GM12892 (cell line): ENCODE results near the gene CFB.

Experiments used
- POLR2A ChIP-seq: IDR thresholded peaks from 2 replicates; pipeline ENCODE4 v1.6.1; 2011; ENCODE audit warnings: low read depth, low read length, control low read depth
- POLR2AphosphoS5 ChIP-seq: IDR thresholded peaks from 2 replicates; pipeline ENCODE4 v1.6.1; 2011; ENCODE audit warnings: low read depth, low read length, control low read depth
- TAF1 ChIP-seq: IDR thresholded peaks from 2 replicates; pipeline ENCODE4 v1.6.1; 2011; ENCODE audit warnings: low read depth, mild to moderate bottlenecking, control low read depth, low read length, borderline replicate concordance

GRCh38 chr6:31966997-31967925, 21.4 kb downstream of the CFB start:
- TF ChIP-seq POLR2A, result no peak
- TF ChIP-seq POLR2AphosphoS5, result no peak
- TF ChIP-seq TAF1, result no peak
